GM23248 (cell line): ENCODE data around the gene FCHO1. TPM values are rescaled to one million over a fixed set of nuclear protein-coding genes. Genes with fewer than 3 reads are reported as not detected.

Source experiments
- DNase-seq: peaks from one replicate; pipeline ENCODE4 v3.0.0-alpha.2; 2015
- H2AFZ ChIP-seq: fragments of 200-600 bp; sonication (generic); 2 replicates; pipeline ENCODE4 v1.6.1; 2016; ENCODE audit warnings: antibody characterized with exemption
- H3F3A ChIP-seq: fragments of 200-600 bp; sonication (generic); 2 replicates; pipeline ENCODE4 v1.6.1; 2016; ENCODE audit warnings: mild to moderate bottlenecking, antibody characterized with exemption, mixed run types; ENCODE audit not compliant: insufficient read depth
- H3K27ac ChIP-seq: fragments of 200-600 bp; sonication (generic); 2 replicates; pipeline ENCODE4 v1.5.1; 2016; ENCODE audit warnings: mild to moderate bottlenecking
- H3K27me3 ChIP-seq: fragments of 200-600 bp; sonication (generic); replicated peaks from 2 replicates; pipeline ENCODE4 v1.6.1; 2016; ENCODE audit warnings: mild to moderate bottlenecking; ENCODE audit not compliant: insufficient read depth
- H3K36me3 ChIP-seq: fragments of 200-600 bp; sonication (generic); 2 replicates; pipeline ENCODE4 v1.6.1; 2016; ENCODE audit warnings: low read depth, mild to moderate bottlenecking
- H3K4me1 ChIP-seq: fragments of 200-600 bp; sonication (generic); 2 replicates; pipeline ENCODE4 v1.6.1; 2016; ENCODE audit warnings: mild to moderate bottlenecking; ENCODE audit not compliant: insufficient read depth
- H3K4me2 ChIP-seq: fragments of 200-600 bp; sonication (generic); one replicate; pipeline ENCODE4 v1.6.1; 2016; ENCODE audit warnings: mild to moderate bottlenecking; ENCODE audit not compliant: unreplicated experiment
- H3K4me3 ChIP-seq: fragments of 200-600 bp; sonication (generic); 2 replicates; pipeline ENCODE4 v1.5.1; 2016; ENCODE audit warnings: mild to moderate bottlenecking
- H3K79me2 ChIP-seq: fragments of 200-600 bp; sonication (generic); 2 replicates; pipeline ENCODE4 v1.6.1; 2016; ENCODE audit warnings: mild to moderate bottlenecking; ENCODE audit not compliant: insufficient read depth
- H3K9ac ChIP-seq: fragments of 200-600 bp; sonication (generic); 2 replicates; pipeline ENCODE4 v1.6.1; 2016; ENCODE audit warnings: mild to moderate bottlenecking
- H3K9me2 ChIP-seq: fragments of 200-600 bp; sonication (generic); 2 replicates; pipeline ENCODE4 v1.6.1; 2016; ENCODE audit warnings: mixed run types, mild to moderate bottlenecking, moderate library complexity; ENCODE audit not compliant: insufficient read depth
- H3K9me3 ChIP-seq: fragments of 200-600 bp; sonication (generic); one replicate; pipeline ENCODE4 v1.6.1; 2017; ENCODE audit warnings: low read depth
- H4K20me1 ChIP-seq: fragments of 200-600 bp; sonication (generic); 2 replicates; pipeline ENCODE4 v1.6.0; 2016; ENCODE audit not compliant: insufficient read depth
- EZH2 ChIP-seq: fragments of 200-600 bp; sonication (generic); IDR thresholded peaks from 2 replicates; pipeline ENCODE4 v1.6.1; 2018; ENCODE audit warnings: antibody characterized with exemption, mild to moderate bottlenecking; ENCODE audit not compliant: insufficient read depth, poor library complexity, severe bottlenecking
- EZH2phosphoT487 ChIP-seq: fragments of 200-600 bp; sonication (generic); IDR thresholded peaks from 2 replicates; pipeline ENCODE4 v1.6.1; 2018; ENCODE audit warnings: antibody characterized with exemption, moderate library complexity, mild to moderate bottlenecking, low read depth; ENCODE audit not compliant: insufficient read depth
- WGBS, 2 experiments: methylation state at CpG; one replicate each; pipeline ENCODE4 v1.1.6; 2015 to 2017; ENCODE audit warnings: low lambda C conversion rate in 2 of 2, low coverage in 1 of 2; ENCODE audit errors: missing lambda C conversion rate in 2 of 2; 5-methylcytosine and 5-hydroxymethylcytosine counted together
- in situ Hi-C: fragments of 300-500 bp; cut with MboI; formaldehyde crosslinking; loops from 2 replicates; pipeline ENCODE4 v1.15.0; 2020
- polyA plus RNA-seq: library from polyadenylated mRNA; unstranded; fragments of >200 nt; fragmentation: Nextera tagmentation; extraction: Ambion mirVana; gene quantifications from 2 replicates; pipeline ENCODE4 v1.2.1, GENCODE V29; 2016
- total RNA-seq: library from RNA; depleted of rRNA; stranded (reverse); fragments of >200 nt; shearing (Covaris generic); gene quantifications from 2 replicates; pipeline ENCODE4 v1.2.3, GENCODE V29; 2014

Gene FCHO1
- total and polyA plus RNA-seq, 2 experiments from 2014 or later: 0.43 to 1.1 TPM

DNA sequence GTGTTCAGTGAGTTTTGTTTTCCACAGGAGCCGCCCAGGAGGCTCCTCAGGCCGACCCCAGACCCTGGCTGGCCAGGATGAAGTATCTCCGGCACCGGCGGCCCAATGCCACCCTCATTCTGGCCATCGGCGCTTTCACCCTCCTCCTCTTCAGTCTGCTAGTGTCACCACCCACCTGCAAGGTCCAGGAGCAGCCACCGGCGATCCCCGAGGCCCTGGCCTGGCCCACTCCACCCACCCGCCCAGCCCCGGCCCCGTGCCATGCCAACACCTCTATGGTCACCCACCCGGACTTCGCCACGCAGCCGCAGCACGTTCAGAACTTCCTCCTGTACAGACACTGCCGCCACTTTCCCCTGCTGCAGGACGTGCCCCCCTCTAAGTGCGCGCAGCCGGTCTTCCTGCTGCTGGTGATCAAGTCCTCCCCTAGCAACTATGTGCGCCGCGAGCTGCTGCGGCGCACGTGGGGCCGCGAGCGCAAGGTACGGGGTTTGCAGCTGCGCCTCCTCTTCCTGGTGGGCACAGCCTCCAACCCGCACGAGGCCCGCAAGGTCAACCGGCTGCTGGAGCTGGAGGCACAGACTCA, 56.5 kb downstream of the FCHO1 start:
- H4K20me1 ChIP-seq: no peaks in the 10 kb centered on the region
- peaks cover 5% of the 10 kb centered on the region for H3K27me3 ChIP-seq
- H3K4me2 ChIP-seq: no peak overlapping the region
- H3K9me3 ChIP-seq: no peaks in the 10 kb centered on the region
- 68 to 76% methylated on average over 27 to 38 of the region's 38 CpGs for WGBS, 2 experiments
- H3K9ac ChIP-seq: no peak overlapping the region
- H3K4me3 ChIP-seq: no peak overlapping the region
- H3K27ac ChIP-seq: no peak overlapping the region
- DNase-seq: no peak
- in situ Hi-C loops: no loop called here
- no peaks in the 10 kb centered on the region for H3K9me2 ChIP-seq
- H3F3A ChIP-seq: no peaks in the 10 kb centered on the region
- no peaks in the 10 kb centered on the region for H3K4me1 ChIP-seq
- H3K79me2 ChIP-seq: no peaks in the 10 kb centered on the region
- no peak overlapping the region for H2AFZ ChIP-seq
- TF ChIP-seq EZH2phosphoT487: no peak
- TF ChIP-seq EZH2: no peak
- no peaks in the 10 kb centered on the region for H3K36me3 ChIP-seq

DNA sequence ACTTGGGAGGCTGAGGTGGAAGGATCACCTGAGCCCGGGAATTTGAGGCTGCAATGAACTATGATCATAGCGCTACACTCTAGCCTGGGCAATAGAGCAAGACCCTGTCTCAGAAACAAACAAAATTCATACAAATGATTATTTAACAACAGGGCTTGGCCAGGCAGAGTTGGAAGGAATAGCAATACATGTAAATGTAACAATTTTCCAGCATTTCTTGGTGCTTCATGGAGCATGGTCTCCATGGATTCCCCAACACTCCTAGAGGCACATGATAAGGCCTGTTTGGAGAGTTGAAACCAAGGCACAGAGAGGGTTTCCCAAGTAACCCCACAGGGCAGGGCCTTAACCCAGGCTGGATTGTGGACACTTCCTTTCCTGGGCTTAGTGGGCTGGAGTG, 59.8 kb downstream of the FCHO1 start:
- Histone ChIP-seq H3K4me2 (no peak overlapping the region), H3F3A (no peaks in the 10 kb centered on the region), H3K27me3 (peaks cover 5% of the 10 kb centered on the region), H3K9me3 (no peaks in the 10 kb centered on the region), H3K9me2 (no peaks in the 10 kb centered on the region), H2AFZ (no peak overlapping the region), H3K27ac (no peak overlapping the region), H3K36me3 (no peaks in the 10 kb centered on the region), H3K9ac (no peak overlapping the region), H3K4me1 (no peaks in the 10 kb centered on the region), H4K20me1 (no peaks in the 10 kb centered on the region), H3K79me2 (no peaks in the 10 kb centered on the region), H3K4me3 (no peak overlapping the region)
- in situ Hi-C loops: no loop called here
- 67 to 70% methylated on average over 2 of the region's 2 CpGs for WGBS, 2 experiments
- TF ChIP-seq EZH2phosphoT487: no peak
- TF ChIP-seq EZH2: no peak
- no peak for DNase-seq

DNA sequence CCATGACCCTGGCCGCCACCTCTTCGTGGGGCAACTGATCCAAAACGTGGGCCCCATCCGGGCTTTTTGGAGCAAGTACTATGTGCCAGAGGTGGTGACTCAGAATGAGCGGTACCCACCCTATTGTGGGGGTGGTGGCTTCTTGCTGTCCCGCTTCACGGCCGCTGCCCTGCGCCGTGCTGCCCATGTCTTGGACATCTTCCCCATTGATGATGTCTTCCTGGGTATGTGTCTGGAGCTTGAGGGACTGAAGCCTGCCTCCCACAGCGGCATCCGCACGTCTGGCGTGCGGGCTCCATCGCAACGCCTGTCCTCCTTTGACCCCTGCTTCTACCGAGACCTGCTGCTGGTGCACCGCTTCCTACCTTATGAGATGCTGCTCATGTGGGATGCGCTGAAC, 60.4 kb downstream of the FCHO1 start:
- Histone ChIP-seq H3K27ac (no peak overlapping the region), H3K4me3 (no peak overlapping the region), H2AFZ (no peak overlapping the region), H4K20me1 (no peaks in the 10 kb centered on the region), H3K4me2 (no peak overlapping the region), H3K9me3 (no peaks in the 10 kb centered on the region), H3K36me3 (no peaks in the 10 kb centered on the region), H3K9me2 (no peaks in the 10 kb centered on the region), H3F3A (no peaks in the 10 kb centered on the region), H3K4me1 (no peaks in the 10 kb centered on the region), H3K9ac (no peak overlapping the region), H3K27me3 (peaks cover 5% of the 10 kb centered on the region; the same call in 1 of the 2 replicates), H3K79me2 (no peaks in the 10 kb centered on the region)
- 73 to 78% methylated on average over 20 of the region's 20 CpGs for WGBS, 2 experiments
- DNase-seq: no peak
- TF ChIP-seq EZH2phosphoT487 (no peak), EZH2 (no peak)
- in situ Hi-C loops: no loop called here

DNA sequence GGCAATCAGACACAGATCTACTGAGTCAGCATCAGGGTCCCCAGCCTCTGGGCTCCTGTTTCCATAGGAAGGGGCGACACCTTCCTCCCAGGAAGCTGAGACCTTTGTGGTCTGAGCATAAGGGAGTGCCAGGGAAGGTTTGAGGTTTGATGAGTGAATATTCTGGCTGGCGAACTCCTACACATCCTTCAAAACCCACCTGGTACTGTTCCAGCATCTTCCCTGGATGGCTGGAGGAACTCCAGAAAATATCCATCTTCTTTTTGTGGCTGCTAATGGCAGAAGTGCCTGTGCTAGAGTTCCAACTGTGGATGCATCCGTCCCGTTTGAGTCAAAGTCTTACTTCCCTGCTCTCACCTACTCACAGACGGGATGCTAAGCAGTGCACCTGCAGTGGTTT, 60.8 kb downstream of the FCHO1 start:
- peaks cover 5% of the 10 kb centered on the region; the same call in 1 of the 2 replicates for H3K27me3 ChIP-seq
- H3F3A ChIP-seq: no peaks in the 10 kb centered on the region
- H3K9me2 ChIP-seq: no peaks in the 10 kb centered on the region
- no peaks in the 10 kb centered on the region for H4K20me1 ChIP-seq
- no peaks in the 10 kb centered on the region for H3K4me1 ChIP-seq
- no peak overlapping the region for H3K4me2 ChIP-seq
- TF ChIP-seq EZH2 (no peak), EZH2phosphoT487 (no peak)
- no peaks in the 10 kb centered on the region for H3K36me3 ChIP-seq
- WGBS, 2 experiments: 47 to 56% methylated on average over 5 of the region's 5 CpGs
- H3K9me3 ChIP-seq: no peaks in the 10 kb centered on the region
- H3K27ac ChIP-seq: no peak overlapping the region
- H3K4me3 ChIP-seq: no peak overlapping the region
- H3K79me2 ChIP-seq: no peaks in the 10 kb centered on the region
- in situ Hi-C loops: no loop called here
- H3K9ac ChIP-seq: no peak overlapping the region
- no peak for DNase-seq
- no peak overlapping the region for H2AFZ ChIP-seq
